Right lobe of liver (tissue), 6 donors: ENCODE results near the gene POLN. TPM values are rescaled to one million over a fixed set of nuclear protein-coding genes. Genes with fewer than 3 reads are reported as not detected.

Source experiments
- ATAC-seq, 4 donors: fragments of 200-7000 bp; cut with Tn5 transposase; one replicate each; pipeline ENCODE4 v1.9.1; 2020; ENCODE audit warnings: mild to moderate bottlenecking in 4 of 4, moderate library complexity in 4 of 4
- DNase-seq, 3 donors: peaks; one replicate each; pipeline ENCODE4 v3.0.0-alpha.2; 2020
- H3K27ac ChIP-seq, 3 donors: fragments of 200-600 bp; one replicate each; pipeline ENCODE4 v1.8.0; 2022
- H3K27me3 ChIP-seq, 2 donors: fragments of 200-600 bp; one replicate each; pipeline ENCODE4 v1.8.0; 2022
- H3K36me3 ChIP-seq, 4 donors: fragments of 200-600 bp; sonication (generic) in 1 of 4; one replicate each; pipeline versions ENCODE4 v1.5.1 to v1.8.0; 2017 to 2022; ENCODE audit warnings: control low read depth in 1 of 4
- H3K4me1 ChIP-seq, 4 donors: fragments of 200-600 bp; sonication (generic) in 1 of 4; one replicate each; pipeline versions ENCODE4 v1.5.1 to v1.8.0; 2017 to 2022; ENCODE audit warnings: control low read depth in 1 of 4
- H3K4me3 ChIP-seq, 3 donors: fragments of 200-600 bp; one replicate each; pipeline ENCODE4 v1.8.0; 2022
- H3K9me3 ChIP-seq, 4 donors: fragments of 200-600 bp; sonication (generic) in 1 of 4; one replicate each; pipeline versions ENCODE4 v1.5.1 to v1.8.0; 2017 to 2022; ENCODE audit warnings: control low read depth in 1 of 4
- POLR2A ChIP-seq: fragments of 450-650 bp; IDR thresholded peaks from one replicate; pipeline ENCODE4 v1.6.1; 2017; ENCODE audit warnings: antibody characterized with exemption, mild to moderate bottlenecking
- WGBS: methylation state at CpG from one replicate; pipeline ENCODE4 v1.1.6; 2018; ENCODE audit warnings: low coverage, low lambda C conversion rate; ENCODE audit not compliant: insufficient coverage; ENCODE audit errors: missing lambda C conversion rate; 5-methylcytosine and 5-hydroxymethylcytosine counted together
- intact Hi-C, 2 donors: fragments of 100-400 bp; cut with DNase I; formaldehyde crosslinking; loops; one replicate each; pipeline versions ENCODE4 v1.11.2 to v1.14.1; 2022
- long read RNA-seq: library from polyadenylated mRNA; unstranded; transcript quantifications from one replicate; pipeline ENCODE4 v2.0.0, GENCODE V29; 2019
- total RNA-seq, 6 experiments: library from RNA; depleted of rRNA in 2 of 6; stranded (reverse); fragments of >200 nt in 2 of 6; fragmentation: NEBNext Ultra II Directional in 3 of 6; extraction: Animal tissue kit (Norgen Biotek cat#: 25700) in 3 of 6; gene quantifications; one replicate each; pipeline versions ENCODE4 v1.1.0 to v1.2.4, GENCODE V29; 2016 to 2023
- TF ChIP-seq, protein P1 (sequence below), 4 donors: fragments of 200-600 bp in 3 of 4; fragments of 450-650 bp in 1 of 4; IDR thresholded peaks; one replicate each; pipeline versions ENCODE4 v1.5.1 to v1.8.0; 2016 to 2022; ENCODE audit warnings: antibody characterized with exemption in 4 of 4, mild to moderate bottlenecking in 2 of 4
- donor health status: DM: no; HTN: yes; CAD: no.
- donor health status: DM: no; HTN: no; CAD: no.
- donor health status: DM: no; HTN: no; CAD: no.
- donor health status: DM: no; HTN: yes; CAD: no.
- donor health status: DM: no; HTN: yes; CAD: no.

POLN gene
- 1 to 10 TPM in 4 of 6 experiments, under 1 TPM in 2; 0.87 to 2.5 (median 1.4) TPM for total RNA-seq
- long read RNA-seq = 0 reads

- peak; percentile 69 for TF ChIP-seq POLR2A
- TF ChIP-seq, protein P1, sequence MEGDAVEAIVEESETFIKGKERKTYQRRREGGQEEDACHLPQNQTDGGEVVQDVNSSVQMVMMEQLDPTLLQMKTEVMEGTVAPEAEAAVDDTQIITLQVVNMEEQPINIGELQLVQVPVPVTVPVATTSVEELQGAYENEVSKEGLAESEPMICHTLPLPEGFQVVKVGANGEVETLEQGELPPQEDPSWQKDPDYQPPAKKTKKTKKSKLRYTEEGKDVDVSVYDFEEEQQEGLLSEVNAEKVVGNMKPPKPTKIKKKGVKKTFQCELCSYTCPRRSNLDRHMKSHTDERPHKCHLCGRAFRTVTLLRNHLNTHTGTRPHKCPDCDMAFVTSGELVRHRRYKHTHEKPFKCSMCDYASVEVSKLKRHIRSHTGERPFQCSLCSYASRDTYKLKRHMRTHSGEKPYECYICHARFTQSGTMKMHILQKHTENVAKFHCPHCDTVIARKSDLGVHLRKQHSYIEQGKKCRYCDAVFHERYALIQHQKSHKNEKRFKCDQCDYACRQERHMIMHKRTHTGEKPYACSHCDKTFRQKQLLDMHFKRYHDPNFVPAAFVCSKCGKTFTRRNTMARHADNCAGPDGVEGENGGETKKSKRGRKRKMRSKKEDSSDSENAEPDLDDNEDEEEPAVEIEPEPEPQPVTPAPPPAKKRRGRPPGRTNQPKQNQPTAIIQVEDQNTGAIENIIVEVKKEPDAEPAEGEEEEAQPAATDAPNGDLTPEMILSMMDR (IDR thresholded peaks at IDR 0.05) = no peak
- Histone ChIP-seq H3K27ac (peak within 1 kb of the TSS; percentile 5 to 68 (median 22)), H3K27me3 (no peaks in the 10 kb centered on the region), H3K9me3 (no peaks in the 10 kb centered on the region), H3K4me1 (peaks cover 0 to 30% (median 2%) of the 10 kb centered on the region in 4 donors), H3K36me3 (no peaks in the 10 kb centered on the region), H3K4me3 (peak within 1 kb of the TSS; percentile 75 to 99 (median 95))
- DNase-seq = peak; percentile 99
- peak; percentile 96 to 99 (median 97) for ATAC-seq
- intact Hi-C loops = no loop called here
- WGBS = 0% methylated on average over 29 of the region's 88 CpGs
Measured at GRCh38 chr4:2241410-2242353, at the start of gene POLN, which contains the start of gene HAUS3. Gene POLN (minus strand): TSS chr4:2242121. CDS start chr4:2229231, 12,890 bp downstream. Gene HAUS3 (minus strand): TSS chr4:2242121. CDS start chr4:2240946, 1,175 bp downstream.

DNA sequence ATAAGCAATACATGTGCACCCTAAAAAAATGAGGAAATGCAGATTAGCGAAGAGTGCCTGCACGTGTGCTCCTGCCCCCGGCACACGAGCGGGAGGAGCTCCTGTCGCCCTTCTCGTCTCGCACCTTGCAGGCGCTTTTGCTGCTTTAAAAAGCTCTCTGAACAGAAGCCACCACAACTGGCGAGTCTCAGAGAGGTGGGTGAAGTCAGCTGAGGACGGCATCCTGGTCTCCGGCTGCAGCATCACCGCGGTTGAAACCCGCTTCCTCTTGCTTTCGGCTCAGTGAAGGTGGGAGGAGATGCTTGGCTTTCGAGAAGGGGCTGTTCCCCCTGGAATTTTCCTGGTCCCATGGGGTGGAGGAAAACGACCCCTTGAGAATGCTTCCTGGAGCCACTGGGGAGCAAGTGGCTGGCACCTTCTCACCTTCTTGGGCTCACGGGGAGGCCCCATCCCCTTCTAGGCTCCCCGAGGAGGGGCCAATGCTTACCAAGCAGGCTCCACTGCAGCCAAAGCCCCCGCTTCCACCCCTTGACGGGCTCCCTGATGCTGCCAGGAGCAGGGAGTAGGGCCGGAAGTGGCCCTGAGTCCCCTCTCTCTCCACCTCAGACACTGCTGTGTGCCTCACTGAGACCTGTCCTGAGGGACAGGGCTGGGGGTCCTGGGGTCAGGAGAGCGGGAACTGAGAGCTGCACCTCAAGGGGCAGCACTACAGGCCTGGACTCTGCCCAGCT lies 49.2 kb upstream of the POLN start:
- Histone ChIP-seq H3K27ac (no peak overlapping the region), H3K27me3 (no peaks in the 10 kb centered on the region), H3K4me1 (no peaks in the 10 kb centered on the region), H3K4me3 (no peak overlapping the region), H3K9me3 (no peaks in the 10 kb centered on the region), H3K36me3 (no peaks in the 10 kb centered on the region)
- intact Hi-C loops = no loop called here
- DNase-seq (peak in 1 of 3 donors; percentile 36), ATAC-seq (peak in 2 of 4 donors; percentile 33 to 51)
- 63% methylated on average over 5 of the region's 24 CpGs for WGBS
- TF ChIP-seq POLR2A = no peak
- TF ChIP-seq, protein P1 (IDR thresholded peaks at IDR 0.05) = no peak

DNA sequence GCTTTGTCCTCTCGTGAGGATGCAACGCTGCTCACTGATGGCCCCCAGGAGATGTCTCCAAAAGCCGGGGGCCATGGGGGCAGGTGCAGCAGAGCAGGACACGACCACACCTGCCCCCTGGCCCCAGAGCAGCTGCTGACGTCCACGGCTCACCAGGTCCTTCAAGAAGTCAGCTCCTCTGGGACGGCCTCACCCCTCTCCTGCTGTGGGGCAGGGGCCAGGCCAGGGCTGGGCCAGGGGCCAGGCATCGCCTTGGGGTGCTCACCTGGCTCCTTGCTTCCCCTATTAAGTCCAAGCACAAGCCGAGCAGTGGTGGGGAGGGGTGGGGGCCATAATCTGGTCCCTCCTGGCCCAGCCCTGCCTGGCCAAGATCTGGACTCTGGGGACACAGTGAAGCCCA lies 48.6 kb upstream of the POLN start:
- Histone ChIP-seq H3K36me3 (no peaks in the 10 kb centered on the region), H3K27me3 (no peaks in the 10 kb centered on the region), H3K27ac (no peak overlapping the region), H3K9me3 (no peaks in the 10 kb centered on the region), H3K4me1 (no peaks in the 10 kb centered on the region), H3K4me3 (no peak overlapping the region)
- no peak for TF ChIP-seq POLR2A
- TF ChIP-seq, protein P1 (IDR thresholded peaks at IDR 0.05) = no peak
- intact Hi-C loops = no loop called here
- WGBS = 60% methylated on average over 1 of the region's 9 CpGs
- ATAC-seq (no peak), DNase-seq (no peak)

GRCh38 chr4:2289955-2290333 lies 48.0 kb upstream of the POLN start:
- Histone ChIP-seq H3K9me3 (no peaks in the 10 kb centered on the region), H3K4me3 (no peak overlapping the region), H3K36me3 (no peaks in the 10 kb centered on the region), H3K4me1 (no peaks in the 10 kb centered on the region), H3K27me3 (no peaks in the 10 kb centered on the region), H3K27ac (no peak overlapping the region)
- intact Hi-C loops = no loop called here
- peak in 1 of 3 donors; percentile 33 for DNase-seq
- no CpG with 5 or more reads among the region's 11 CpGs for WGBS
- ATAC-seq = no peak
- TF ChIP-seq, protein P1 (IDR thresholded peaks at IDR 0.05) = no peak
- no peak for TF ChIP-seq POLR2A
